ENCODE data around the gene CAPS. TPM values are rescaled to one million over a fixed set of nuclear protein-coding genes. Genes with fewer than 3 reads are reported as not detected.

Gene CAPS
- total and polyA plus RNA-seq, 3 donors from 2014 or later = 9.4 to 20.9 (median 13.9) TPM

GRCh38 chr19:5927441-5927821 lies 13.4 kb downstream of the CAPS start:
- Histone ChIP-seq H3K27ac (no peak overlapping the region), H3K4me3 (no peak overlapping the region), H3K27me3 (no peaks in the 10 kb centered on the region), H3K36me3 (ENCODE audit: low read depth, missing control alignments) (no peaks in the 10 kb centered on the region), H3K9me3 (no peaks in the 10 kb centered on the region), H3K4me1 (peaks cover 6% of the 10 kb centered on the region)
- TF ChIP-seq POLR2A (IDR thresholded peaks at IDR 0.05) = no peak
- no peak for TF ChIP-seq CTCF (IDR thresholded peaks at IDR 0.05)
- intact Hi-C loops (cut with DNase I; ENCODE audit: low total_unique reads) = no loop called here
- 92 to 96% methylated on average over 7 to 8 of the region's 8 CpGs for WGBS, 2 donors
- DNase-seq = no peak

- Histone ChIP-seq H3K9me3 (no peaks in the 10 kb centered on the region), H3K27ac (no peak overlapping the region), H3K4me1 (peaks cover 10% of the 10 kb centered on the region), H3K27me3 (no peaks in the 10 kb centered on the region), H3K4me3 (no peak overlapping the region), H3K36me3 (ENCODE audit: low read depth, missing control alignments) (no peaks in the 10 kb centered on the region)
- TF ChIP-seq POLR2A (IDR thresholded peaks at IDR 0.05) (no peak), CTCF (IDR thresholded peaks at IDR 0.05) (no peak)
- no peak for DNase-seq
- intact Hi-C loops (cut with DNase I; ENCODE audit: low total_unique reads) = no loop called here
- WGBS, 2 donors = 90 to 91% methylated on average over 13 of the region's 13 CpGs
Measured at GRCh38 chr19:5929179-5929578, 15.1 kb downstream of the CAPS start.

GRCh38 chr19:5929625-5930024 lies 15.6 kb downstream of the CAPS start:
- intact Hi-C loops (cut with DNase I; ENCODE audit: low total_unique reads) = no loop called here
- DNase-seq = no peak
- Histone ChIP-seq H3K4me3 (no peak overlapping the region), H3K4me1 (peaks cover 13% of the 10 kb centered on the region), H3K36me3 (ENCODE audit: low read depth, missing control alignments) (no peaks in the 10 kb centered on the region), H3K9me3 (no peaks in the 10 kb centered on the region), H3K27me3 (no peaks in the 10 kb centered on the region), H3K27ac (no peak overlapping the region)
- TF ChIP-seq POLR2A (IDR thresholded peaks at IDR 0.05) (no peak), CTCF (IDR thresholded peaks at IDR 0.05) (no peak)
- WGBS, 2 donors = 89 to 93% methylated on average over 13 to 14 of the region's 14 CpGs

GRCh38 chr19:5931251-5931650 lies 17.2 kb downstream of the CAPS start:
- intact Hi-C loops (cut with DNase I; ENCODE audit: low total_unique reads) = no loop called here
- H3K36me3 ChIP-seq (ENCODE audit: low read depth, missing control alignments) = no peaks in the 10 kb centered on the region
- no peaks in the 10 kb centered on the region for H3K27me3 ChIP-seq
- no peak for DNase-seq
- no peaks in the 10 kb centered on the region for H3K9me3 ChIP-seq
- no peak overlapping the region for H3K27ac ChIP-seq
- TF ChIP-seq CTCF (IDR thresholded peaks at IDR 0.05) (no peak), POLR2A (IDR thresholded peaks at IDR 0.05) (no peak)
- peaks cover 25% of the 10 kb centered on the region for H3K4me1 ChIP-seq
- 83 to 87% methylated on average over 5 to 11 of the region's 11 CpGs for WGBS, 2 donors
- H3K4me3 ChIP-seq = no peak overlapping the region

- peaks cover 21% of the 10 kb centered on the region for H3K4me1 ChIP-seq
Measured at GRCh38 chr19:5932146-5932545, 18.1 kb downstream of the CAPS start.

More at GRCh38 chr19:5932146-5932545, 18.1 kb downstream of the CAPS start:
- Histone ChIP-seq H3K4me3 (no peak overlapping the region), H3K27ac (no peak overlapping the region), H3K9me3 (no peaks in the 10 kb centered on the region), H3K27me3 (no peaks in the 10 kb centered on the region), H3K36me3 (ENCODE audit: low read depth, missing control alignments) (no peaks in the 10 kb centered on the region)
- 96 to 99% methylated on average over 16 to 18 of the region's 18 CpGs for WGBS, 2 donors
- TF ChIP-seq POLR2A (IDR thresholded peaks at IDR 0.05) (no peak), CTCF (IDR thresholded peaks at IDR 0.05) (no peak)
- DNase-seq = no peak
- intact Hi-C loops (cut with DNase I; ENCODE audit: low total_unique reads) = no loop called here
